RKO (cell line): ENCODE data around the gene NTN1.

Experiments
- DNase-seq: peaks from one replicate; pipeline ENCODE4 v3.0.0-alpha.2; 2016; ENCODE audit warnings: low spot score

The NTN1 gene

GRCh38 chr17:9162275-9162985, 141.1 kb downstream of the NTN1 start:
- DNase-seq = no peak

- no peak for DNase-seq
These were observed 145.5 kb downstream of the NTN1 start for GRCh38 chr17:9166788-9167187.

DNA sequence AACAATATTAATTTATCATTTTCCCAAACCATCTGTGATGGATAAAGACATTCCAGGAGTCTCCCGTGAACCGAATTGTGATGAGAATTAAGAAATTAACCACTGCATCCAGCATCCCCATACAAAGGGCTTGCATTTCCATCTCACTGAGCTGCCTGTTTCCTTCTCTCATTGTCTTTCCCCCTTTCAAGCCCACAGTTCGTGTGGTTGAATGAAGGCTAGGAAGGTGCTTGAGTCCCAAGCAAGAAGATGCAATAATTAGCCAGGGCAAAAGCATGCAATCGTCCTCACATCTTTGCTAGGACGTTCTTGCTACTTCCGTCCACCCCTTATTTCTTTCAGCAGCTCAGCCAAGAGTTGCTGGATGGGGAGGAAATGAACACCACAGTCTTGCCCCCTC, 146.1 kb downstream of the NTN1 start:
- DNase-seq = no peak

DNA sequence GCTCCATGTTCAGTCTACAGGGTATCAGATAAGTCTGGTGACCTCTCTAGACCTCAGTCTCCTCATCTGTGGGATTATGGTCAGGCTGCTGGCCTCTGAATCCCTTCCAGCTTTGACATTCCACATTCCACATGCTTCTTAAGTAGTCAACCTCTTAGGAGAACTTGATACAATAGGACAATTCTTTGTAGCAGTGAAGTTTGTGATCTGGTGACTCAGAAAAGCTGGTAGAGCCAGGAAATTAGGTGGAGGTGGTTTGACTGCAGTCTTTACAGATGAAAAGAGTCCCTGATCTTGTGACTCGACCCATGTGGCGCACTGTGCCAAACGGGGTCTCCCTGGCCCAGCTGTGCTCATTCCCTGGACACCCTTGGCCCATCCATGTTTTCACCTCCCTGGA, 147.8 kb downstream of the NTN1 start:
- no peak for DNase-seq

GRCh38 chr17:9170336-9170735, 149.0 kb downstream of the NTN1 start:
- no peak for DNase-seq

DNA sequence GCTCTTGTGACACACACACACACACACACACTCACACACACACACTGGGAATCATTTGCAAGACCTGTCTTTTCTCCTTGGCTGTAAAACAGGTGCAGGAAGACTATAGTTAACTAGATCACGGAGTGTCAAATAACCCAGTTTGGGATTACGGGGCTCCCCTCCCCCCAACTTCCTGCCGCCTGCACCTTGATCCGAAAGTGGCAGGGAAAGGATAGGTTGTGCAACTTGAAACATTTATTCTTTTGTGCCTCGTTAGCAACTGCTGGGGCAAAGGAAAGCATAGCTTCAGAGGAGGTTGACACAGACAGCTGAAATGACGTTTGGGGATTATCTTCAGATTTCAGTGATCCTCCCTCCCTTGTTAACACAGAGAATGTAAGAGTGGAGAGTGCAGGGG, 149.5 kb downstream of the NTN1 start:
- DNase-seq = no peak

- DNase-seq = no peak
These were observed 152.2 kb downstream of the NTN1 start for GRCh38 chr17:9173386-9173983.

GRCh38 chr17:9174312-9174711, 153.0 kb downstream of the NTN1 start:
- no peak for DNase-seq

GRCh38 chr17:9174779-9175574, 153.7 kb downstream of the NTN1 start:
- DNase-seq = no peak

- no peak for DNase-seq
These were observed 154.6 kb downstream of the NTN1 start for GRCh38 chr17:9175700-9176467.

- no peak for DNase-seq
These were observed 155.9 kb downstream of the NTN1 start for GRCh38 chr17:9177212-9177611.

DNA sequence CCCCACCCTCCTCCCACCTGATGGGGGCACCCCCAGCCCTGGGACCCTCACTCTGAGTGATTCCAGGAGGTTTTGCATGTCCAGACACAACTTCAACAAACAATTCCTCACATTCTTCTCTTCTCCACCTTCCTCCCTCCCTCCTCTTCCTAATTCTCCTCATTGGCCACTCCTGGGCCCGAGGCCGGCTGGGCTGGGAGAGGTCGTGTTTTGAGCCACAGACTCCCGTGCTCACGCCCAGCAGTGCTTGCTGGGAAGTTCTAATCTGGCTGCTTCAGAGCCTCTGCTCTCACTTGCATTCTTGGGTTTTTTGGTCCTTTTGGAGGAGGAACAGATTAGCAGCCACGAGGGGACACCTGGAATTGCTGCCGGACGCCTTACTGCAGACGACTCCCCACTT, 157.0 kb downstream of the NTN1 start:
- DNase-seq = no peak

DNA sequence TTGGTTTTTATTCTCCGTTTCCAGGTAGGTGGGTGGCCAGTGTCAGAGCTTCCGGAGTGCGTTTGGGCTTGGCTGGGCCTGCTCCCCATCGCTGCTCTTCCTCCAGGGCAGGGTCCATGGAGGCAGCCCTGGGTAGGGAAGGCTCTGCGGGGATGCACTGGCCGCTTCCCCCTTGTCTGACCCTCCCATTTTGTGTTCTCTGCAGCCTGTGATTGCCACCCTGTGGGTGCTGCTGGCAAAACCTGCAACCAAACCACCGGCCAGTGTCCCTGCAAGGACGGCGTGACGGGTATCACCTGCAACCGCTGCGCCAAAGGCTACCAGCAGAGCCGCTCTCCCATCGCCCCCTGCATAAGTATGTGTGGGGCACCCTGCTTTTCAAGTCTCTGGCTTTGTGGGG, 158.3 kb downstream of the NTN1 start:
- no peak for DNase-seq

GRCh38 chr17:9181640-9182039, 160.3 kb downstream of the NTN1 start:
- no peak for DNase-seq

GRCh38 chr17:9183306-9183705, 162.0 kb downstream of the NTN1 start:
- no peak for DNase-seq

GRCh38 chr17:9185142-9185541, 163.8 kb downstream of the NTN1 start:
- no peak for DNase-seq

- DNase-seq = no peak
These were observed 164.5 kb downstream of the NTN1 start for GRCh38 chr17:9185688-9186284.

DNA sequence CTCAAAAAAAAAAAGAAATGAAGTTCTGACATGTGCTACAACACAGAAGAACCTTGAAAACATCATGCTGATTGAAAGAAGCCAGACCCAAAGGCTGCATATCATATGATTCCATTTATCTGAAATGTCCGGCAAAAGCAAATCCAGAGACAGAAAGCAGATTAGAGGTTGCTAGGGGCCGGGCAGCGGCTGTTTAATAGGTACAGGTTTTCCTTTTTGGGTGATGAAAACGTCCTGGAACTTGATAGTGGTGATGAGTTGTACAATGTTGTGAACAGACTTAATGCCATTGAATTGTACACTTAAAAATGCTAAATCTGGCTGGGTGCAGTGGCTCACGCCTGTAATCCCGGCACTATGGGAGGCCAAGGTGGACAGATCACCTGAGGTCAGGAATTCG, 166.5 kb downstream of the NTN1 start:
- DNase-seq = no peak

GRCh38 chr17:9188367-9188766, 167.1 kb downstream of the NTN1 start:
- no peak for DNase-seq

- DNase-seq = no peak
These were observed 168.6 kb downstream of the NTN1 start for GRCh38 chr17:9189870-9190269.

DNA sequence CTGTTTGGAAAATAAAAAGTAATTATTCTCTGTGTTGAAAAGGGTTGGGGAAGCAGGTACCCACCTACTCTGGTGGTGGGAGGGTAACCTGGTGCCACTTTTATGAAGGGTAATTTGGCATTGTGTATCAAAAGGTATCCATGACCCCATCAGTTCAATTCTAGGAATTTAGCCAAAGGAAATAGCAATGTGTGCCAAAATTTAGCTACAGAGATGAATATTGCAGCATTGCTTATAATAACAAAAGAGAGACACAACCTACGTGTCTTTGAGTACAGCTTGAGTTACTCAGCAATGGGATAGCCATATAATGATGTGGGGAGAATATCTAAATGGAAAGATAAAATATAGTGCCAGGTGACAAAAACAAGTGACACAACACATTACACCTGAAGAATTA, 170.7 kb downstream of the NTN1 start:
- DNase-seq = no peak

GRCh38 chr17:9195411-9195810, 174.1 kb downstream of the NTN1 start:
- no peak for DNase-seq
